HL-60/S4 treated with retinoic acid at 250 ng/mL for 4 days and 3 days (cell line): ENCODE measurements around the gene SAMSN1.

Experiments used
- in situ Hi-C: fragments of 300-500 bp; cut with MboI; formaldehyde crosslinking; loops from 2 replicates; pipeline ENCODE4 v1.7.0; 2022; ENCODE audit warnings: low sequenced_read_pairs

SAMSN1 gene

GRCh38 chr21:14487490-14488432 is 58.4 kb downstream of the SAMSN1 start:
- in situ Hi-C loops, result no loop called here

GRCh38 chr21:14486869-14487268 is 59.2 kb downstream of the SAMSN1 start:
- in situ Hi-C loops, result no loop called here

GRCh38 chr21:14484188-14485009 is 61.7 kb downstream of the SAMSN1 start:
- in situ Hi-C loops, result no loop called here

GRCh38 chr21:14483296-14483695 is 62.8 kb downstream of the SAMSN1 start:
- in situ Hi-C loops, result no loop called here

- in situ Hi-C loops, result no loop called here
Measured at GRCh38 chr21:14482165-14482564, 64.0 kb downstream of the SAMSN1 start.

GRCh38 chr21:14480411-14481031 is 65.6 kb downstream of the SAMSN1 start:
- in situ Hi-C loops, result no loop called here

- in situ Hi-C loops, result no loop called here
Measured at GRCh38 chr21:14479241-14479786, 66.8 kb downstream of the SAMSN1 start.

GRCh38 chr21:14477841-14478240 is 68.3 kb downstream of the SAMSN1 start:
- in situ Hi-C loops, result no loop called here

- in situ Hi-C loops, result no loop called here
Measured at GRCh38 chr21:14477133-14477532, 69.0 kb downstream of the SAMSN1 start.

GRCh38 chr21:14474995-14475394 is 71.1 kb downstream of the SAMSN1 start:
- in situ Hi-C loops, result no loop called here

GRCh38 chr21:14469641-14470040 is 76.5 kb downstream of the SAMSN1 start:
- in situ Hi-C loops, result no loop called here

GRCh38 chr21:14466715-14467114 is 79.4 kb downstream of the SAMSN1 start:
- in situ Hi-C loops, result no loop called here

GRCh38 chr21:14457762-14458161 is 88.4 kb downstream of the SAMSN1 start:
- in situ Hi-C loops, result no loop called here

GRCh38 chr21:14456911-14457310 is 89.2 kb downstream of the SAMSN1 start:
- in situ Hi-C loops, result no loop called here

- in situ Hi-C loops, result no loop called here
Measured at GRCh38 chr21:14454016-14455009, 91.8 kb downstream of the SAMSN1 start.

- in situ Hi-C loops, result no loop called here
Measured at GRCh38 chr21:14453339-14454015, 92.6 kb downstream of the SAMSN1 start.

GRCh38 chr21:14452727-14453241 is 93.3 kb downstream of the SAMSN1 start:
- in situ Hi-C loops, result no loop called here

GRCh38 chr21:14452031-14452726 is 93.9 kb downstream of the SAMSN1 start:
- in situ Hi-C loops, result no loop called here
